Caco-2 (cell line): Measurements from ENCODE around the gene LRRC47. TPM values are rescaled to one million over a fixed set of nuclear protein-coding genes. Genes with fewer than 3 reads are reported as not detected.
A peak's percentile ranks its signal among the peaks of the same experiment; 100 is the strongest.

ENCODE experiments used
- BruUV-seq: library from RNA; stranded (reverse); fragments of 400-500 nt; replicated peaks from 2 replicates; lab custom pipeline; 2021; lab: Mats Ljungman, UMichigan
- CTCF ChIA-PET: fragments of 300-600 bp; sonication (Branson Sonifier 250); formaldehyde crosslinking; loops from one replicate; lab custom pipeline; 2022; ENCODE audit warnings: antibody characterized with exemption; lab: Charles Lee
- POLR2A ChIA-PET: fragments of 300-600 bp; sonication (Branson Sonifier 250); formaldehyde crosslinking; loops from one replicate; lab custom pipeline; 2022; ENCODE audit warnings: antibody characterized with exemption; lab: Charles Lee
- DNase-seq, 2 experiments: peaks; one replicate each; pipeline versions ENCODE4 v3.0.0 to v3.0.0-alpha.2; 2020 to 2022
- H3K27me3 ChIP-seq: replicated peaks from 2 replicates; pipeline ENCODE4 v1.6.0; 2011; ENCODE audit warnings: low read length; ENCODE audit not compliant: control insufficient read depth, insufficient read depth
- H3K36me3 ChIP-seq: 2 replicates; pipeline ENCODE4 v1.5.1; 2011; ENCODE audit warnings: low read length; ENCODE audit not compliant: control insufficient read depth, insufficient read depth
- H3K4me1 ChIP-seq: fragments of 250-450 bp; sonication (Bioruptor Pico); 2 replicates; pipeline ENCODE4 v1.5.1; 2020; ENCODE audit warnings: mild to moderate bottlenecking
- H3K4me3 ChIP-seq: 2 replicates; pipeline ENCODE4 v1.5.1; 2011; ENCODE audit warnings: low read depth, mild to moderate bottlenecking, control low read depth, low read length
- H3K9me3 ChIP-seq: fragments of 250-450 bp; sonication (Bioruptor Pico); 2 replicates; pipeline ENCODE4 v1.5.1; 2020; ENCODE audit warnings: mild to moderate bottlenecking, moderate library complexity
- H3K27ac Mint-ChIP-seq: one replicate; pipeline ENCODE4 v1.8.0; 2022; ENCODE audit warnings: mixed read lengths; ENCODE audit not compliant: unreplicated experiment
- H3K27me3 Mint-ChIP-seq: one replicate; pipeline ENCODE4 v1.8.0; 2022; ENCODE audit warnings: mixed read lengths; ENCODE audit not compliant: insufficient read depth, unreplicated experiment
- H3K36me3 Mint-ChIP-seq: one replicate; pipeline ENCODE4 v1.8.0; 2022; ENCODE audit warnings: mild to moderate bottlenecking, mixed read lengths; ENCODE audit not compliant: insufficient read depth, unreplicated experiment
- H3K4me1 Mint-ChIP-seq: one replicate; pipeline ENCODE4 v1.8.0; 2022; ENCODE audit warnings: low read depth, mixed read lengths; ENCODE audit not compliant: unreplicated experiment
- H3K4me3 Mint-ChIP-seq: one replicate; pipeline ENCODE4 v1.8.0; 2022; ENCODE audit warnings: mild to moderate bottlenecking, moderate library complexity, mixed read lengths; ENCODE audit not compliant: unreplicated experiment
- H3K9me3 Mint-ChIP-seq: one replicate; pipeline ENCODE4 v1.8.0; 2022; ENCODE audit warnings: mixed read lengths; ENCODE audit not compliant: unreplicated experiment
- CTCF ChIP-seq, 2 experiments: fragments of 200-600 bp in 1 of 2; IDR thresholded peaks; 1 replicate in 1 of 2; 2 replicates in 1 of 2; pipeline versions ENCODE4 v1.5.1 to v1.8.0; 2011 to 2022; ENCODE audit warnings: antibody characterized with exemption in 1 of 2, control low read depth in 1 of 2, inconsistent platforms in 1 of 2, low read depth in 1 of 2, low read length in 1 of 2, mild to moderate bottlenecking in 1 of 2, moderate library complexity in 1 of 2; ENCODE audit not compliant: insufficient read depth in 1 of 2, severe bottlenecking in 1 of 2, unreplicated experiment in 1 of 2
- intact Hi-C: fragments of 100-400 bp; cut with micrococcal nuclease; formaldehyde crosslinking; loops from one replicate; pipeline ENCODE4 v1.10.0; 2022; ENCODE audit not compliant: unreplicated experiment
- total RNA-seq: library from RNA; stranded (reverse); gene quantifications from 2 replicates; pipeline ENCODE4 v1.2.3, GENCODE V29; 2022

LRRC47 gene
- total RNA-seq, 1 experiment from 2014 or later, result 48.5 TPM

- Mint-ChIP-seq H3K4me1 (peaks cover 8% of the 10 kb centered on the region), H3K27ac (peak overlapping the region; percentile 66), H3K4me3 (peak overlapping the region; percentile 88), H3K9me3 (no peaks in the 10 kb centered on the region), H3K36me3 (peaks cover 28% of the 10 kb centered on the region), H3K27me3 (no peaks in the 10 kb centered on the region)
- Histone ChIP-seq H3K27me3 (no peaks in the 10 kb centered on the region), H3K4me1 (peaks cover 5% of the 10 kb centered on the region; the same call in 1 of the 2 replicates), H3K4me3 (peak overlapping the region; percentile 90), H3K36me3 (no peaks in the 10 kb centered on the region), H3K9me3 (no peaks in the 10 kb centered on the region)
- ChIA-PET CTCF (interaction anchor here (0.5 kb wide), 1 partner anchor 305 kb away, joined by 5 read pairs; no protein-coding TSS in a partner anchor), POLR2A (interaction anchor here (0.6 kb wide), 1 partner anchor 170 kb away, joined by 4 read pairs; no protein-coding TSS in a partner anchor)
- no peak for TF ChIP-seq CTCF (IDR thresholded peaks at IDR 0.05; ENCODE audit: insufficient read depth in 1 of 2, low read depth in 1 of 2, low read length in 1 of 2, severe bottlenecking in 1 of 2, unreplicated experiment in 1 of 2)
- intact Hi-C loops, result no loop called here
- DNase-seq, result no peak
- no TSS peak for BruUV-seq
Observed at GRCh38 chr1:3795453-3796214, 664 bp downstream of the LRRC47 start.

GRCh38 chr1:3790952-3791351 is 5.3 kb downstream of the LRRC47 start:
- no TSS peak for BruUV-seq
- H3K4me1 ChIP-seq, result no peaks in the 10 kb centered on the region
- Mint-ChIP-seq H3K27ac (no peak overlapping the region), H3K36me3 (peaks cover 36% of the 10 kb centered on the region), H3K4me3 (no peak overlapping the region), H3K9me3 (no peaks in the 10 kb centered on the region), H3K4me1 (no peaks in the 10 kb centered on the region), H3K27me3 (no peaks in the 10 kb centered on the region)
- no peaks in the 10 kb centered on the region for H3K9me3 ChIP-seq
- ChIA-PET POLR2A (no interaction called here), CTCF (no interaction called here)
- H3K36me3 ChIP-seq, result no peaks in the 10 kb centered on the region
- no peaks in the 10 kb centered on the region for H3K27me3 ChIP-seq
- no peak overlapping the region for H3K4me3 ChIP-seq
- no peak for TF ChIP-seq CTCF (IDR thresholded peaks at IDR 0.05; ENCODE audit: insufficient read depth in 1 of 2, low read depth in 1 of 2, low read length in 1 of 2, severe bottlenecking in 1 of 2, unreplicated experiment in 1 of 2)
- DNase-seq, result no peak
- intact Hi-C loops, result no loop called here

GRCh38 chr1:3790500-3790923 is 5.8 kb downstream of the LRRC47 start:
- Mint-ChIP-seq H3K9me3 (no peaks in the 10 kb centered on the region), H3K36me3 (peaks cover 39% of the 10 kb centered on the region), H3K4me1 (no peaks in the 10 kb centered on the region), H3K4me3 (no peak overlapping the region), H3K27me3 (no peaks in the 10 kb centered on the region), H3K27ac (no peak overlapping the region)
- no peak for DNase-seq
- H3K36me3 ChIP-seq, result no peaks in the 10 kb centered on the region
- ChIA-PET POLR2A (no interaction called here), CTCF (no interaction called here)
- no peak overlapping the region for H3K4me3 ChIP-seq
- no peaks in the 10 kb centered on the region for H3K27me3 ChIP-seq
- H3K4me1 ChIP-seq, result no peaks in the 10 kb centered on the region
- no TSS peak for BruUV-seq
- H3K9me3 ChIP-seq, result no peaks in the 10 kb centered on the region
- intact Hi-C loops, result no loop called here
- TF ChIP-seq CTCF (IDR thresholded peaks at IDR 0.05; ENCODE audit: insufficient read depth in 1 of 2, low read depth in 1 of 2, low read length in 1 of 2, severe bottlenecking in 1 of 2, unreplicated experiment in 1 of 2), result no peak
